K562 (cell line): ENCODE measurements around the gene CFC1. TPM values are rescaled to one million over a fixed set of nuclear protein-coding genes. Genes with fewer than 3 reads are reported as not detected.
"Not testable (repeated sequence)": the region's sequence is repeated elsewhere in the genome, so short reads cannot be mapped to it uniquely, and the experiment has no call there.

Source experiments
- ATAC-seq: fragments of 200-7000 bp; cut with Tn5 transposase; 3 replicates; pipeline ENCODE4 v1.9.1; 2020; ENCODE audit warnings: moderate library complexity
- Bru-seq: library from RNA; stranded (reverse); fragments of 400-500 nt; gene quantifications from one replicate; lab custom pipeline; 2021; lab: Mats Ljungman, UMichigan
- BruChase-seq, 2 experiments: library from RNA; stranded (reverse); fragments of 400-500 nt; gene quantifications; one replicate each; lab custom pipeline; 2021; lab: Mats Ljungman, UMichigan
- BruUV-seq: library from RNA; stranded (reverse); fragments of 400-500 nt; replicated peaks from 2 replicates; lab custom pipeline; 2021; lab: Mats Ljungman, UMichigan
- CTCF ChIA-PET: fragments of 300-600 bp; formaldehyde crosslinking; extraction: SDS; loops from one replicate; lab custom pipeline; 2021; ENCODE audit warnings: low intra/inter-chr PET ratio; lab: Yijun Ruan, JAX
- POLR2A ChIA-PET: fragments of 300-600, 350-650 bp; sonication (Branson Sonifier 250); formaldehyde crosslinking; extraction: SDS; loops from one replicate; lab custom pipeline; 2021; ENCODE audit warnings: antibody characterized with exemption, inconsistent platforms; lab: Yijun Ruan, JAX
- DNase-seq, 4 experiments: peaks; one replicate each; pipeline versions ENCODE4 v3.0.0 to v3.0.0-alpha.2; 2011 to 2018; ENCODE audit warnings: low spot score in 3 of 4, mixed read lengths in 3 of 4; ENCODE audit errors: extremely low read depth in 1 of 4
- FAIRE-seq: peaks from 2 replicates; lab custom pipeline; 2011; peaks lifted over from hg19 to GRCh38; lab: Jason Lieb, UNC
- H2AFZ ChIP-seq: 2 replicates; pipeline ENCODE4 v1.6.0; 2011; ENCODE audit warnings: low read depth, low read length, control low read depth, inconsistent platforms
- H3K27ac ChIP-seq: fragments of 200-600 bp; 3 replicates; pipeline ENCODE4 v1.8.0; 2011; ENCODE audit warnings: low read depth, mild to moderate bottlenecking, control low read depth, inconsistent platforms, low read length, moderate library complexity, mixed read lengths; ENCODE audit errors: extremely low read depth
- H3K27me3 ChIP-seq, 2 experiments: fragments of 300-600 bp in 1 of 2; 2 replicates in 1 of 2; 3 replicates in 1 of 2; pipeline versions ENCODE4 v1.6.0 to v1.8.0; 2011; ENCODE audit warnings: inconsistent platforms in 2 of 2, low read length in 2 of 2, mild to moderate bottlenecking in 1 of 2, mixed read lengths in 1 of 2, moderate library complexity in 1 of 2; ENCODE audit not compliant: control insufficient read depth in 2 of 2, insufficient read depth in 2 of 2
- H3K36me3 ChIP-seq: fragments of 300-600 bp; 3 replicates; pipeline ENCODE4 v1.8.0; 2011; ENCODE audit warnings: mild to moderate bottlenecking, low read length, inconsistent platforms; ENCODE audit not compliant: control insufficient read depth, insufficient read depth
- H3K4me1 ChIP-seq, 2 experiments: fragments of 200-600 bp in 1 of 2; replicated peaks in 1 of 2; 2 replicates in 1 of 2; 3 replicates in 1 of 2; pipeline versions ENCODE4 v1.5.1 to v1.8.0; 2011; ENCODE audit warnings: inconsistent platforms in 2 of 2, low read length in 2 of 2, mild to moderate bottlenecking in 1 of 2, mixed read lengths in 1 of 2, moderate library complexity in 1 of 2; ENCODE audit not compliant: control insufficient read depth in 2 of 2, insufficient read depth in 2 of 2
- H3K4me2 ChIP-seq: 2 replicates; pipeline ENCODE4 v1.6.1; 2011; ENCODE audit warnings: low read length, control low read depth, inconsistent platforms, mixed read lengths; ENCODE audit not compliant: insufficient read depth
- H3K4me3 ChIP-seq: fragments of 200-600 bp; sonication (generic), shearing (Covaris generic); 2 replicates; pipeline ENCODE4 v1.5.1; 2016; ENCODE audit warnings: control low read depth, inconsistent platforms
- H3K79me2 ChIP-seq: fragments of 200-600 bp; 3 replicates; pipeline ENCODE4 v1.8.0; 2011; ENCODE audit warnings: low read length, inconsistent platforms; ENCODE audit not compliant: control insufficient read depth, insufficient read depth
- H3K9ac ChIP-seq, 2 experiments: 2 replicates each; pipeline versions ENCODE4 v1.6.0 to v1.6.1; 2011; ENCODE audit warnings: low read depth in 2 of 2, low read length in 2 of 2, control low read depth in 1 of 2, inconsistent platforms in 1 of 2, mild to moderate bottlenecking in 1 of 2, mixed read lengths in 1 of 2; ENCODE audit not compliant: insufficient read depth in 1 of 2
- H3K9me1 ChIP-seq: one replicate; pipeline ENCODE4 v1.6.0; 2011; ENCODE audit warnings: inconsistent platforms, mild to moderate bottlenecking, low read length, moderate library complexity; ENCODE audit not compliant: control insufficient read depth, insufficient read depth
- H3K9me3 ChIP-seq: replicated peaks from 2 replicates; pipeline ENCODE4 v1.5.1; 2011; ENCODE audit warnings: low read depth, low read length, inconsistent platforms; ENCODE audit not compliant: control insufficient read depth, insufficient read depth
- H4K20me1 ChIP-seq: replicated peaks from 2 replicates; pipeline ENCODE4 v1.6.1; 2011; ENCODE audit warnings: low read length, inconsistent platforms, mixed read lengths; ENCODE audit not compliant: control insufficient read depth, insufficient read depth
- WGBS: fragments of 100-300 bp; shearing (Covaris generic); methylation state at CpG from one replicate; pipeline ENCODE4 v1.1.6; 2016; ENCODE audit warnings: low coverage, mixed read lengths; ENCODE audit not compliant: insufficient coverage; ENCODE audit errors: missing lambda C conversion rate; 5-methylcytosine and 5-hydroxymethylcytosine counted together
- in situ Hi-C: fragments of 300-500 bp; cut with MboI; formaldehyde crosslinking; loops from 4 replicates; pipeline ENCODE4 v1.15.0; 2018; ENCODE audit warnings: inconsistent platforms, mixed read lengths
- intact Hi-C: fragments of 100-400 bp; cut with micrococcal nuclease; formaldehyde crosslinking; loops from 2 replicates; pipeline ENCODE4 v1.14.2; 2022
- long read RNA-seq, 3 experiments: library from polyadenylated mRNA in 2 of 3; library from RNA in 1 of 3; unstranded in 2 of 3; stranded (forward) in 1 of 3; transcript quantifications; one replicate each; pipeline ENCODE4 v2.0.0, GENCODE V29; 2019 to 2022
- polyA minus RNA-seq, 3 experiments: library from RNA; depleted of rRNA, polyadenylated mRNA; stranded (reverse); fragments of >200 nt; gene quantifications; 2 replicates each; pipeline ENCODE4 v1.2.3, GENCODE V29; 2011
- polyA plus RNA-seq, 8 experiments: library from polyadenylated mRNA; depleted of rRNA in 4 of 8; stranded (reverse) in 5 of 8; unstranded in 3 of 8; fragments of >200 nt; fragmentation: Nextera tagmentation in 2 of 8; fragmentation: Illumina TruSeq in 1 of 8; extraction: Ambion mirVana in 2 of 8; extraction: Trizol in 1 of 8; gene quantifications; 2 replicates each; pipeline versions ENCODE4 v1.2.1 to v1.2.3, GENCODE V29; 2011 to 2014; ENCODE audit warnings: inconsistent platforms in 1 of 8, missing spikeins in 1 of 8
- total RNA-seq, 7 experiments: library from RNA; depleted of rRNA in 6 of 7; stranded (reverse); fragments of >200 nt in 6 of 7; fragmentation: Illumina TruSeq in 2 of 7; extraction: Trizol in 2 of 7; gene quantifications; 2 replicates each; pipeline versions ENCODE4 v1.2.1 to v1.2.3, GENCODE V29; 2011 to 2021; ENCODE audit warnings: low replicate concordance in 1 of 7

The CFC1 gene
- total RNA-seq (2011; cell fraction: chromatin; rRNA removed; ENCODE audit: low replicate concordance) = not detected in 2 replicates
- not detected in 2 replicates for total RNA-seq (2011; cell fraction: nucleolus; rRNA removed)
- not detected in 2 replicates for total RNA-seq (2011; cell fraction: nucleoplasm; rRNA removed)
- total RNA-seq (2014; rRNA removed) (not detected in 2 replicates), total RNA-seq (2014; rRNA removed; fragmentation: Illumina TruSeq; extraction: Trizol) (not detected in 2 replicates), total RNA-seq (2015; rRNA removed; fragmentation: Illumina TruSeq; extraction: Trizol) (not detected in 2 replicates), total RNA-seq (2021) (not detected in 2 replicates), polyA plus RNA-seq (2011; rRNA removed) (not detected in 2 replicates), polyA plus RNA-seq (2014; fragmentation: Illumina TruSeq; extraction: Trizol) (not detected in 2 replicates), polyA plus RNA-seq (2014; fragmentation: Nextera tagmentation; extraction: Ambion mirVana) (not detected), polyA plus RNA-seq (2014; rRNA removed) (not detected in 2 replicates), polyA minus RNA-seq (2011; rRNA and poly(A)+ RNA removed) (not detected in 2 replicates), Bru-seq, nascent RNA (not detected), BruChase-seq, experiment 1, labeled RNA remaining after a 2-hour chase (not detected), BruChase-seq, experiment 2, labeled RNA remaining after a 6-hour chase (not detected)
- not detected in 2 replicates for polyA plus RNA-seq (2011; cell fraction: cytosol; rRNA removed)
- not detected in 2 replicates for polyA plus RNA-seq (2011; cell fraction: nucleus; rRNA removed)
- polyA plus RNA-seq (2012) = not detected in 2 replicates
- polyA minus RNA-seq (2011; cell fraction: cytosol; rRNA and poly(A)+ RNA removed) = not detected in 2 replicates
- polyA minus RNA-seq (2011; cell fraction: nucleus; rRNA and poly(A)+ RNA removed) = not detected in 2 replicates
- long read RNA-seq, experiment 1 = 0 reads
- long read RNA-seq, experiment 2 = 0 reads
- long read RNA-seq, experiment 3 = 0 reads

DNA sequence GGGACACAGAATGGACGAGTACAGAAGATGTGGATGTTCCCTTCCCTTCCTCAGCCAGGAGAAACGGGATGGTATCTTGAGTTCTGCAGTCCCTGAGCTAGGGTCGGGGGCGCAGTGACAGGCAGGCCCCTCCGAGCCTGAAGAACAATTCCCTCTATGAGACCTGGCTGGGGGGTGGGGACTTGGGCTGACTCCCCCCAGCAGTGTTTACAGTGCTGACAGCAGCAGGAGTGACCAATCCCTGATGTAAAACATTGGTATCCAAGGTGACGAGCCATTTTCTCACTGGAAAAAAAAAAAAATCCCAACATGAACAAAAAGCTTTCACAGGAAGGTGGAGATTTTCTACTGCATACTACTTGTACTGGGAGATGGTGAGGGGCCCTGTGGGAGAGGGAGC lies at the start of gene CFC1:
TSS of gene CFC1 (minus strand) at position 183 of the 400 bp plus-strand sequence. CDS start 288 bp downstream, outside the sequence.
- CTCF ChIA-PET, POLR2A ChIA-PET: not testable (repeated sequence)

DNA sequence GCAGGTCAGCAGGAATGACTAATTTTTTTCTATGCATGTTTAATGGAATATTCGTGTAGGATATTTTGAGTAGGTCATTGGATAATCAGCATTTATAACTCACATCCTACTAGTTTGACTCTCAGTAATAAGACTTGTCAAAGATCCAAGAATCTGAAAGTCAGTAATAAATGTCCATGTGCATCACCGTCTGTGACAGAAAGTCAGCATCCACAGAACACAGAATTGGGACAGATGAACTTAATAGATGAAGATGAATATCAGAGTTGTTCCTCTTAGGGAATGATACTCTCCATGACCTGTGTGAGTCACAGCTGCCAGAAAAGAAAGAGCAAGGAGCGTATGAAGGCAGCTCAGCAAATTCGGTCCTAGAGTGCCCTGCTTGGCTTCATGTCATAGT lies 42.3 kb upstream of the CFC1 start:
- 0% methylated on average over 4 of the region's 4 CpGs for WGBS

More for the DNA sequence above, at the start of gene CFC1:
- H3K9me1 ChIP-seq, H2AFZ ChIP-seq, H3K9ac ChIP-seq, H3K79me2 ChIP-seq, H3K36me3 ChIP-seq, H3K27ac ChIP-seq, H4K20me1 ChIP-seq, H3K4me3 ChIP-seq, FAIRE-seq, H3K27me3 ChIP-seq, ATAC-seq, H3K9me3 ChIP-seq, DNase-seq, intact Hi-C loops, H3K4me2 ChIP-seq, BruUV-seq, H3K4me1 ChIP-seq: not testable (repeated sequence)
- in situ Hi-C loops = loop anchor here (25.0 kb wide), 1 partner anchor 212 kb away; no protein-coding TSS in a partner anchor
- WGBS = no CpG with 5 or more reads among the region's 6 CpGs

DNA sequence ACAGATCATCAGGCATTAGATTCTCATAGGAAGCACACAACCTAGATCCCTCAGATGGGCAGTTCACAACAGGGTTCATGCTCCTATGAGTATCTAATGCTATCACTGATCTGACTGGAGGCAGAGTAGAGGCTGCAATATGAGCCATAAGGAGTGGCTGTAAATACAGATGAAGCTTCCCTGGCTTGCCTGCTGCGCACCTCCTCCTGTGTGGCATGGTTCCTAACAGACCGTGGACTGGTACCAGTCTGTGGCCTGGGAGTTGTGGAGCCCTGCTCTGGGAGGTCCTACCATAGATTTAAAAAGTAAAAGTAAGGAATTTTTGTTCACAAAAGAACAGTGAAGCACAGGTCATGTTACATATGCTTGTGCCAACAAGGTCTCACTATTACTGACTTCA lies 39.6 kb upstream of the CFC1 start:
- H3K4me1 ChIP-seq, H3K27ac ChIP-seq, H3K4me2 ChIP-seq, H4K20me1 ChIP-seq, H3K36me3 ChIP-seq, in situ Hi-C loops, H2AFZ ChIP-seq, H3K9me3 ChIP-seq, BruUV-seq, H3K9ac ChIP-seq, H3K9me1 ChIP-seq, FAIRE-seq, CTCF ChIA-PET, intact Hi-C loops, H3K27me3 ChIP-seq, DNase-seq, ATAC-seq, POLR2A ChIA-PET, H3K4me3 ChIP-seq, H3K79me2 ChIP-seq: not testable (repeated sequence)
- WGBS = 0% methylated on average over 2 of the region's 2 CpGs

More for the DNA sequence above, 42.3 kb upstream of the CFC1 start:
- H3K4me2 ChIP-seq, H3K27ac ChIP-seq, FAIRE-seq, H3K4me1 ChIP-seq, H3K9ac ChIP-seq, H2AFZ ChIP-seq, H3K9me3 ChIP-seq, CTCF ChIA-PET, BruUV-seq, H3K9me1 ChIP-seq, H4K20me1 ChIP-seq, H3K79me2 ChIP-seq, DNase-seq, ATAC-seq, H3K4me3 ChIP-seq, H3K27me3 ChIP-seq, H3K36me3 ChIP-seq, intact Hi-C loops, POLR2A ChIA-PET: not testable (repeated sequence)
- in situ Hi-C loops = loop anchor here (5.0 kb wide), 1 partner anchor 164 kb away; no protein-coding TSS in a partner anchor
